K562 (cell line): ENCODE results near the gene MINAR1. TPM values are rescaled to one million over a fixed set of nuclear protein-coding genes. Genes with fewer than 3 reads are reported as not detected.

ENCODE experiments used
- ATAC-seq: fragments of 200-7000 bp; cut with Tn5 transposase; 3 replicates; pipeline ENCODE4 v1.9.1; 2020; ENCODE audit warnings: moderate library complexity
- BruUV-seq: library from RNA; stranded (reverse); fragments of 400-500 nt; replicated peaks from 2 replicates; lab custom pipeline; 2021; lab: Mats Ljungman, UMichigan
- CTCF ChIA-PET: fragments of 300-600 bp; formaldehyde crosslinking; extraction: SDS; loops from one replicate; lab custom pipeline; 2021; ENCODE audit warnings: low intra/inter-chr PET ratio; lab: Yijun Ruan, JAX
- POLR2A ChIA-PET: fragments of 300-600, 350-650 bp; sonication (Branson Sonifier 250); formaldehyde crosslinking; extraction: SDS; loops from one replicate; lab custom pipeline; 2021; ENCODE audit warnings: antibody characterized with exemption, inconsistent platforms; lab: Yijun Ruan, JAX
- DNase-seq, 4 experiments: peaks; one replicate each; pipeline versions ENCODE4 v3.0.0 to v3.0.0-alpha.2; 2011 to 2018; ENCODE audit warnings: low spot score in 3 of 4, mixed read lengths in 3 of 4; ENCODE audit errors: extremely low read depth in 1 of 4
- FAIRE-seq: peaks from 2 replicates; lab custom pipeline; 2011; peaks lifted over from hg19 to GRCh38; lab: Jason Lieb, UNC
- H2AFZ ChIP-seq: 2 replicates; pipeline ENCODE4 v1.6.0; 2011; ENCODE audit warnings: low read depth, low read length, control low read depth, inconsistent platforms
- H3K27ac ChIP-seq: fragments of 200-600 bp; 3 replicates; pipeline ENCODE4 v1.8.0; 2011; ENCODE audit warnings: low read depth, mild to moderate bottlenecking, control low read depth, inconsistent platforms, low read length, moderate library complexity, mixed read lengths; ENCODE audit errors: extremely low read depth
- H3K27me3 ChIP-seq, 2 experiments: fragments of 300-600 bp in 1 of 2; 2 replicates in 1 of 2; 3 replicates in 1 of 2; pipeline versions ENCODE4 v1.6.0 to v1.8.0; 2011; ENCODE audit warnings: inconsistent platforms in 2 of 2, low read length in 2 of 2, mild to moderate bottlenecking in 1 of 2, mixed read lengths in 1 of 2, moderate library complexity in 1 of 2; ENCODE audit not compliant: control insufficient read depth in 2 of 2, insufficient read depth in 2 of 2
- H3K36me3 ChIP-seq: fragments of 300-600 bp; 3 replicates; pipeline ENCODE4 v1.8.0; 2011; ENCODE audit warnings: mild to moderate bottlenecking, low read length, inconsistent platforms; ENCODE audit not compliant: control insufficient read depth, insufficient read depth
- H3K4me1 ChIP-seq, 2 experiments: fragments of 200-600 bp in 1 of 2; replicated peaks in 1 of 2; 2 replicates in 1 of 2; 3 replicates in 1 of 2; pipeline versions ENCODE4 v1.5.1 to v1.8.0; 2011; ENCODE audit warnings: inconsistent platforms in 2 of 2, low read length in 2 of 2, mild to moderate bottlenecking in 1 of 2, mixed read lengths in 1 of 2, moderate library complexity in 1 of 2; ENCODE audit not compliant: control insufficient read depth in 2 of 2, insufficient read depth in 2 of 2
- H3K4me2 ChIP-seq: 2 replicates; pipeline ENCODE4 v1.6.1; 2011; ENCODE audit warnings: low read length, control low read depth, inconsistent platforms, mixed read lengths; ENCODE audit not compliant: insufficient read depth
- H3K4me3 ChIP-seq: fragments of 200-600 bp; sonication (generic), shearing (Covaris generic); 2 replicates; pipeline ENCODE4 v1.5.1; 2016; ENCODE audit warnings: control low read depth, inconsistent platforms
- H3K79me2 ChIP-seq: fragments of 200-600 bp; 3 replicates; pipeline ENCODE4 v1.8.0; 2011; ENCODE audit warnings: low read length, inconsistent platforms; ENCODE audit not compliant: control insufficient read depth, insufficient read depth
- H3K9ac ChIP-seq, 2 experiments: 2 replicates each; pipeline versions ENCODE4 v1.6.0 to v1.6.1; 2011; ENCODE audit warnings: low read depth in 2 of 2, low read length in 2 of 2, control low read depth in 1 of 2, inconsistent platforms in 1 of 2, mild to moderate bottlenecking in 1 of 2, mixed read lengths in 1 of 2; ENCODE audit not compliant: insufficient read depth in 1 of 2
- H3K9me1 ChIP-seq: one replicate; pipeline ENCODE4 v1.6.0; 2011; ENCODE audit warnings: inconsistent platforms, mild to moderate bottlenecking, low read length, moderate library complexity; ENCODE audit not compliant: control insufficient read depth, insufficient read depth
- H3K9me3 ChIP-seq: replicated peaks from 2 replicates; pipeline ENCODE4 v1.5.1; 2011; ENCODE audit warnings: low read depth, low read length, inconsistent platforms; ENCODE audit not compliant: control insufficient read depth, insufficient read depth
- H4K20me1 ChIP-seq: replicated peaks from 2 replicates; pipeline ENCODE4 v1.6.1; 2011; ENCODE audit warnings: low read length, inconsistent platforms, mixed read lengths; ENCODE audit not compliant: control insufficient read depth, insufficient read depth
- C11orf30 ChIP-seq: fragments of 450-650 bp; IDR thresholded peaks from 2 replicates; pipeline ENCODE4 v1.6.1; 2016; ENCODE audit warnings: low read depth, mild to moderate bottlenecking
- CREBBP ChIP-seq: IDR thresholded peaks from one replicate; pipeline ENCODE4 v1.6.1; 2012; ENCODE audit warnings: low read depth, mild to moderate bottlenecking, control low read depth, inconsistent platforms, low read length
- HDAC6 ChIP-seq: IDR thresholded peaks from 2 replicates; pipeline ENCODE4 v1.6.1; 2012; ENCODE audit warnings: low read depth, mild to moderate bottlenecking, control low read depth, inconsistent platforms, low read length, moderate library complexity
- HNRNPK ChIP-seq: fragments of 200-400 bp; formaldehyde crosslinking; IDR thresholded peaks from one replicate; pipeline ENCODE4 v1.6.1; 2018; ENCODE audit warnings: mild to moderate bottlenecking, low read depth, low read length; ENCODE audit not compliant: poor library complexity, severe bottlenecking
- RBBP5 ChIP-seq: fragments of 200-600 bp; sonication (generic); IDR thresholded peaks from 2 replicates; pipeline ENCODE4 v1.6.1; 2012; ENCODE audit warnings: borderline replicate concordance, mild to moderate bottlenecking, low read length, control low read depth, inconsistent platforms; ENCODE audit not compliant: insufficient read depth, poor library complexity, severe bottlenecking
- SMARCA5 ChIP-seq: fragments of 450-650 bp; IDR thresholded peaks from 2 replicates; pipeline ENCODE4 v1.6.1; 2016
- STAG1 ChIP-seq: sonication (generic); formaldehyde crosslinking; IDR thresholded peaks from 2 replicates; pipeline ENCODE4 v1.5.0; 2020; ENCODE audit warnings: missing genetic modification reagents, borderline replicate concordance
- STAT5B ChIP-seq: fragments of 250-450 bp; sonication (Bioruptor Pico); IDR thresholded peaks from 2 replicates; pipeline ENCODE4 v1.8.0; 2021; ENCODE audit warnings: mild to moderate bottlenecking, inconsistent platforms
- TAF15 ChIP-seq: fragments of 200-400 bp; formaldehyde crosslinking; IDR thresholded peaks from 2 replicates; pipeline ENCODE4 v1.6.1; 2017; ENCODE audit warnings: mild to moderate bottlenecking, low read depth, low read length, moderate library complexity
- ZKSCAN8 ChIP-seq: fragments of 200-800 bp; sonication (Bioruptor generic); IDR thresholded peaks from 2 replicates; pipeline ENCODE4 v1.6.1; 2016; ENCODE audit warnings: missing genetic modification characterization, missing compliant biosample characterization
- ZNF23 ChIP-seq: fragments of 250-450 bp; sonication (Bioruptor Pico); IDR thresholded peaks from 2 replicates; pipeline ENCODE4 v1.4.0; 2020; ENCODE audit warnings: mild to moderate bottlenecking
- ZNF444 ChIP-seq: fragments of 250-450 bp; sonication (Bioruptor Pico); IDR thresholded peaks from 2 replicates; pipeline ENCODE4 v1.4.0; 2020; ENCODE audit warnings: mild to moderate bottlenecking, moderate library complexity
- ZNF75A ChIP-seq: fragments of 450-650 bp; formaldehyde crosslinking; IDR thresholded peaks from 2 replicates; pipeline ENCODE4 v1.4.0; 2020; ENCODE audit warnings: mild to moderate bottlenecking
- WGBS: fragments of 100-300 bp; shearing (Covaris generic); methylation state at CpG from one replicate; pipeline ENCODE4 v1.1.6; 2016; ENCODE audit warnings: low coverage, mixed read lengths; ENCODE audit not compliant: insufficient coverage; ENCODE audit errors: missing lambda C conversion rate; 5-methylcytosine and 5-hydroxymethylcytosine counted together
- in situ Hi-C: fragments of 300-500 bp; cut with MboI; formaldehyde crosslinking; loops from 4 replicates; pipeline ENCODE4 v1.15.0; 2018; ENCODE audit warnings: inconsistent platforms, mixed read lengths
- intact Hi-C: fragments of 100-400 bp; cut with micrococcal nuclease; formaldehyde crosslinking; loops from 2 replicates; pipeline ENCODE4 v1.14.2; 2022
- polyA plus RNA-seq, 8 experiments: library from polyadenylated mRNA; depleted of rRNA in 4 of 8; stranded (reverse) in 5 of 8; unstranded in 3 of 8; fragments of >200 nt; fragmentation: Nextera tagmentation in 2 of 8; fragmentation: Illumina TruSeq in 1 of 8; extraction: Ambion mirVana in 2 of 8; extraction: Trizol in 1 of 8; gene quantifications; 2 replicates each; pipeline versions ENCODE4 v1.2.1 to v1.2.3, GENCODE V29; 2011 to 2014; ENCODE audit warnings: inconsistent platforms in 1 of 8, missing spikeins in 1 of 8
- total RNA-seq, 7 experiments: library from RNA; depleted of rRNA in 6 of 7; stranded (reverse); fragments of >200 nt in 6 of 7; fragmentation: Illumina TruSeq in 2 of 7; extraction: Trizol in 2 of 7; gene quantifications; 2 replicates each; pipeline versions ENCODE4 v1.2.1 to v1.2.3, GENCODE V29; 2011 to 2021; ENCODE audit warnings: low replicate concordance in 1 of 7
- TF ChIP-seq, protein P1 (sequence below), 2 experiments: fragments of 450-650 bp; IDR thresholded peaks; 2 replicates each; pipeline ENCODE4 v1.6.1; 2018; ENCODE audit warnings: mild to moderate bottlenecking in 2 of 2, low read depth in 1 of 2; ENCODE audit not compliant: partially characterized antibody in 2 of 2
- TF ChIP-seq, protein P2 (sequence below), 2 experiments: IDR thresholded peaks; 2 replicates each; pipeline ENCODE4 v1.6.1; 2011; ENCODE audit warnings: borderline replicate concordance in 1 of 2, control low read depth in 1 of 2, low read depth in 1 of 2, low read length in 1 of 2, mild to moderate bottlenecking in 1 of 2, mixed read lengths in 1 of 2, moderate library complexity in 1 of 2; ENCODE audit not compliant: insufficient read depth in 1 of 2, insufficient read length in 1 of 2, poor library complexity in 1 of 2, severe bottlenecking in 1 of 2; ENCODE audit errors: extremely low read depth in 1 of 2

MINAR1 gene
- total and polyA plus RNA-seq, 9 of the 15 experiments (the other 6 are each of a cell fraction or from before 2014, with no cell fraction given): 0.21 to 1.2 (median 0.52) TPM

DNA sequence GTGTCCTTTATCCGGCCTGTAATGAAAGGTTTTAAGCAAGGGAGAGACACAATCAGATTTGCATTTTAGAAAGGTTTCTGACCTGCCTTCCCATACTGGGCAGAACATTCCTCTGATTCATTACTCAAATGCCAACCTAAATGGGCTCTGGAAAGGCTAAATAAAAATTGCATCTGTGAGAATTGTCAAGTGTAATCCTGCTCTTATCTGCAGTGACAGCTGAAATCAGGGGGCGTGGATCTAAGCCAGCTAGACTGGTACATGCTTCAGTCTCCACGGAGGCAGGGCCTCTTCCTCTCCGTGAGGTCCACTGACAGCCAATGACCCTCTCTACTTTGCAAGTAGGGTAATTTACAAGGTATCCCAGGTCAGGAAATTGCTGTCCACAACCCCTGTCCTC, 32.5 kb upstream of the MINAR1 start:
- Histone ChIP-seq H3K27me3 (no peaks in the 10 kb centered on the region), H3K4me3 (no peak overlapping the region), H2AFZ (no peak overlapping the region), H3K9ac (no peak overlapping the region), H3K9me3 (no peaks in the 10 kb centered on the region), H3K4me2 (no peak overlapping the region), H4K20me1 (no peaks in the 10 kb centered on the region), H3K36me3 (no peaks in the 10 kb centered on the region), H3K9me1 (no peaks in the 10 kb centered on the region), H3K27ac (no peak overlapping the region), H3K79me2 (no peaks in the 10 kb centered on the region), H3K4me1 (no peaks in the 10 kb centered on the region)
- DNase-seq: no peak
- in situ Hi-C loops: no loop called here
- FAIRE-seq: no peak
- WGBS: 9% methylated on average over 4 of the region's 4 CpGs
- TF ChIP-seq STAG1 (CRISPR knock-in tag): no peak
- no peak for TF ChIP-seq ZNF75A
- TF ChIP-seq CREBBP: no peak
- no peak for TF ChIP-seq STAT5B (CRISPR knock-in tag)
- TF ChIP-seq ZKSCAN8: no peak
- no peak for TF ChIP-seq ZNF444
- no peak for TF ChIP-seq ZNF23 (CRISPR knock-in tag)
- TF ChIP-seq TAF15: no peak
- TF ChIP-seq HDAC6: no peak
- TF ChIP-seq, protein P1, sequence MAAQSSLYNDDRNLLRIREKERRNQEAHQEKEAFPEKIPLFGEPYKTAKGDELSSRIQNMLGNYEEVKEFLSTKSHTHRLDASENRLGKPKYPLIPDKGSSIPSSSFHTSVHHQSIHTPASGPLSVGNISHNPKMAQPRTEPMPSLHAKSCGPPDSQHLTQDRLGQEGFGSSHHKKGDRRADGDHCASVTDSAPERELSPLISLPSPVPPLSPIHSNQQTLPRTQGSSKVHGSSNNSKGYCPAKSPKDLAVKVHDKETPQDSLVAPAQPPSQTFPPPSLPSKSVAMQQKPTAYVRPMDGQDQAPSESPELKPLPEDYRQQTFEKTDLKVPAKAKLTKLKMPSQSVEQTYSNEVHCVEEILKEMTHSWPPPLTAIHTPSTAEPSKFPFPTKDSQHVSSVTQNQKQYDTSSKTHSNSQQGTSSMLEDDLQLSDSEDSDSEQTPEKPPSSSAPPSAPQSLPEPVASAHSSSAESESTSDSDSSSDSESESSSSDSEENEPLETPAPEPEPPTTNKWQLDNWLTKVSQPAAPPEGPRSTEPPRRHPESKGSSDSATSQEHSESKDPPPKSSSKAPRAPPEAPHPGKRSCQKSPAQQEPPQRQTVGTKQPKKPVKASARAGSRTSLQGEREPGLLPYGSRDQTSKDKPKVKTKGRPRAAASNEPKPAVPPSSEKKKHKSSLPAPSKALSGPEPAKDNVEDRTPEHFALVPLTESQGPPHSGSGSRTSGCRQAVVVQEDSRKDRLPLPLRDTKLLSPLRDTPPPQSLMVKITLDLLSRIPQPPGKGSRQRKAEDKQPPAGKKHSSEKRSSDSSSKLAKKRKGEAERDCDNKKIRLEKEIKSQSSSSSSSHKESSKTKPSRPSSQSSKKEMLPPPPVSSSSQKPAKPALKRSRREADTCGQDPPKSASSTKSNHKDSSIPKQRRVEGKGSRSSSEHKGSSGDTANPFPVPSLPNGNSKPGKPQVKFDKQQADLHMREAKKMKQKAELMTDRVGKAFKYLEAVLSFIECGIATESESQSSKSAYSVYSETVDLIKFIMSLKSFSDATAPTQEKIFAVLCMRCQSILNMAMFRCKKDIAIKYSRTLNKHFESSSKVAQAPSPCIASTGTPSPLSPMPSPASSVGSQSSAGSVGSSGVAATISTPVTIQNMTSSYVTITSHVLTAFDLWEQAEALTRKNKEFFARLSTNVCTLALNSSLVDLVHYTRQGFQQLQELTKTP (IDR thresholded peaks at IDR 0.05; ENCODE audit: low read depth in 1 of 2, partially characterized antibody in 2 of 2): no peak
- no peak for TF ChIP-seq C11orf30
- TF ChIP-seq HNRNPK: no peak
- TF ChIP-seq SMARCA5: no peak
- TF ChIP-seq RBBP5: no peak
- TF ChIP-seq, protein P2, sequence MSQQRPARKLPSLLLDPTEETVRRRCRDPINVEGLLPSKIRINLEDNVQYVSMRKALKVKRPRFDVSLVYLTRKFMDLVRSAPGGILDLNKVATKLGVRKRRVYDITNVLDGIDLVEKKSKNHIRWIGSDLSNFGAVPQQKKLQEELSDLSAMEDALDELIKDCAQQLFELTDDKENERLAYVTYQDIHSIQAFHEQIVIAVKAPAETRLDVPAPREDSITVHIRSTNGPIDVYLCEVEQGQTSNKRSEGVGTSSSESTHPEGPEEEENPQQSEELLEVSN (IDR thresholded peaks at IDR 0.05; ENCODE audit: borderline replicate concordance in 1 of 2, extremely low read depth in 1 of 2, insufficient read depth in 1 of 2, insufficient read length in 1 of 2, low read depth in 1 of 2, low read length in 1 of 2, poor library complexity in 1 of 2, severe bottlenecking in 1 of 2): no peak
- CTCF ChIA-PET: no interaction called here
- intact Hi-C loops: no loop called here
- ATAC-seq: no peak
- no TSS peak for BruUV-seq
- POLR2A ChIA-PET: interaction anchor here (0.5 kb wide), 1 partner anchor 365 kb away, joined by 3 read pairs; no protein-coding TSS in a partner anchor
